Endothelial cell of umbilical vein (primary cell): ENCODE data around the gene RASIP1. TPM values are rescaled to one million over a fixed set of nuclear protein-coding genes. Genes with fewer than 3 reads are reported as not detected.

ENCODE experiments used
- BruUV-seq: library from RNA; stranded (reverse); fragments of 400-500 nt; replicated peaks from 2 replicates; lab custom pipeline; 2021; lab: Mats Ljungman, UMichigan
- CTCF ChIA-PET: fragments of 300-600, 350-600 bp; sonication (Branson Sonifier 250); formaldehyde crosslinking; loops from one replicate; lab custom pipeline; 2021; ENCODE audit warnings: antibody characterized with exemption, inconsistent platforms; lab: Charles Lee
- POLR2A ChIA-PET: fragments of 300-600, 350-600 bp; sonication (Branson Sonifier 250); formaldehyde crosslinking; loops from one replicate; lab custom pipeline; 2021; ENCODE audit warnings: antibody characterized with exemption, inconsistent platforms; lab: Charles Lee
- DNase-seq: peaks from one replicate; pipeline ENCODE4 v3.0.0-alpha.2; 2011; ENCODE audit warnings: low read depth, low spot score
- FAIRE-seq: peaks from 2 replicates; lab custom pipeline; 2011; peaks lifted over from hg19 to GRCh38; lab: Jason Lieb, UNC
- H2AFZ ChIP-seq: 2 replicates; pipeline ENCODE4 v1.6.0; 2012; ENCODE audit warnings: low read depth, low read length, control low read depth, inconsistent platforms
- H3K27ac ChIP-seq: 2 replicates; pipeline ENCODE4 v1.5.1; 2011; ENCODE audit warnings: low read depth, mild to moderate bottlenecking, control low read depth, low read length, moderate library complexity; ENCODE audit not compliant: insufficient read depth
- H3K27me3 ChIP-seq, 2 experiments: 2 replicates each; pipeline versions ENCODE4 v1.6.0 to v1.6.1; 2011; ENCODE audit warnings: low read length in 2 of 2, mixed read lengths in 1 of 2; ENCODE audit not compliant: control insufficient read depth in 2 of 2, insufficient read depth in 2 of 2
- H3K36me3 ChIP-seq, 2 experiments: 2 replicates in 1 of 2; 3 replicates in 1 of 2; pipeline ENCODE4 v1.5.1; 2011; ENCODE audit warnings: low read length in 2 of 2, mild to moderate bottlenecking in 1 of 2, moderate library complexity in 1 of 2; ENCODE audit not compliant: control insufficient read depth in 2 of 2, insufficient read depth in 2 of 2; ENCODE audit errors: extremely low read depth in 1 of 2
- H3K4me1 ChIP-seq: 3 replicates; pipeline ENCODE4 v1.5.1; 2011; ENCODE audit warnings: mild to moderate bottlenecking, low read length; ENCODE audit not compliant: control insufficient read depth, insufficient read depth; ENCODE audit errors: extremely low read depth
- H3K4me2 ChIP-seq: 2 replicates; pipeline ENCODE4 v1.6.1; 2011; ENCODE audit warnings: low read length, control low read depth, mixed read lengths; ENCODE audit not compliant: insufficient read depth
- H3K4me3 ChIP-seq, 3 experiments: fragments of 200-600 bp in 1 of 3; sonication (generic), shearing (Covaris generic) in 1 of 3; replicated peaks in 1 of 3; 2 replicates each; pipeline ENCODE4 v1.5.1; 2011 to 2016; ENCODE audit warnings: control low read depth in 3 of 3, low read length in 3 of 3, mild to moderate bottlenecking in 2 of 3, inconsistent platforms in 1 of 3, low read depth in 1 of 3, moderate library complexity in 1 of 3; ENCODE audit not compliant: insufficient read depth in 1 of 3
- H3K79me2 ChIP-seq: 2 replicates; pipeline ENCODE4 v1.6.0; 2012; ENCODE audit warnings: low read length, inconsistent platforms; ENCODE audit not compliant: control insufficient read depth, insufficient read depth
- H3K9ac ChIP-seq: replicated peaks from 2 replicates; pipeline ENCODE3; 2011; ENCODE audit warnings: low read length, control low read depth; ENCODE audit not compliant: insufficient read depth; ENCODE audit errors: extremely low read depth
- H3K9me1 ChIP-seq: replicated peaks from 3 replicates; pipeline ENCODE4 v1.6.0; 2011; ENCODE audit warnings: mild to moderate bottlenecking, low read length; ENCODE audit not compliant: control insufficient read depth, insufficient read depth; ENCODE audit errors: extremely low read depth
- H3K9me3 ChIP-seq: replicated peaks from 2 replicates; pipeline ENCODE4 v1.5.1; 2012; ENCODE audit warnings: low read length, inconsistent platforms; ENCODE audit not compliant: control insufficient read depth, insufficient read depth
- H4K20me1 ChIP-seq: replicated peaks from 2 replicates; pipeline ENCODE3; 2011; ENCODE audit warnings: mild to moderate bottlenecking, low read length; ENCODE audit not compliant: control insufficient read depth, insufficient read depth; ENCODE audit errors: extremely low read depth
- FOS ChIP-seq: IDR thresholded peaks from 2 replicates; pipeline ENCODE4 v1.6.1; 2011; ENCODE audit warnings: mild to moderate bottlenecking, low read length, moderate library complexity, borderline replicate concordance; ENCODE audit not compliant: insufficient read depth
- GATA2 ChIP-seq: IDR thresholded peaks from 2 replicates; pipeline ENCODE4 v1.7.0; 2011; ENCODE audit warnings: low read depth, mild to moderate bottlenecking, moderate library complexity, mixed read lengths, low read length; ENCODE audit not compliant: insufficient read length, insufficient read depth
- JUN ChIP-seq: IDR thresholded peaks from 2 replicates; pipeline ENCODE4 v1.6.1; 2011; ENCODE audit warnings: borderline replicate concordance, low read depth; ENCODE audit not compliant: insufficient read length, insufficient read depth
- POLR2AphosphoS5 ChIP-seq: IDR thresholded peaks from 2 replicates; pipeline ENCODE4 v1.6.1; 2012; ENCODE audit warnings: low read depth, mild to moderate bottlenecking, control low read depth, low read length, moderate library complexity; ENCODE audit not compliant: insufficient read depth
- dilution Hi-C: fragments of 300-500 bp; cut with MboI; formaldehyde crosslinking; loops from one replicate; pipeline ENCODE4 v1.15.0; 2019; ENCODE audit warnings: low sequenced_read_pairs; ENCODE audit not compliant: extremely low pct_ligation_motif_present
- intact Hi-C: fragments of 100-400 bp; cut with micrococcal nuclease; formaldehyde crosslinking; loops from one replicate; pipeline ENCODE4 v1.10.0; 2022
- polyA plus RNA-seq, 4 experiments: library from polyadenylated mRNA; depleted of rRNA in 3 of 4; stranded (reverse) in 3 of 4; unstranded in 1 of 4; fragments of >200 nt; gene quantifications; 2 replicates each; pipeline versions ENCODE4 v1.2.1 to v1.2.3, GENCODE V29; 2011 to 2012; ENCODE audit warnings: missing spikeins in 1 of 4
- total RNA-seq: library from RNA; stranded (reverse); gene quantifications from 2 replicates; pipeline ENCODE4 v1.2.3, GENCODE V29; 2021

RASIP1 gene
- total and polyA plus RNA-seq, 2 donors (not counting 3 experiments of a cell fraction or from before 2014, with no cell fraction given) = 66.2 to 82.1 TPM

DNA sequence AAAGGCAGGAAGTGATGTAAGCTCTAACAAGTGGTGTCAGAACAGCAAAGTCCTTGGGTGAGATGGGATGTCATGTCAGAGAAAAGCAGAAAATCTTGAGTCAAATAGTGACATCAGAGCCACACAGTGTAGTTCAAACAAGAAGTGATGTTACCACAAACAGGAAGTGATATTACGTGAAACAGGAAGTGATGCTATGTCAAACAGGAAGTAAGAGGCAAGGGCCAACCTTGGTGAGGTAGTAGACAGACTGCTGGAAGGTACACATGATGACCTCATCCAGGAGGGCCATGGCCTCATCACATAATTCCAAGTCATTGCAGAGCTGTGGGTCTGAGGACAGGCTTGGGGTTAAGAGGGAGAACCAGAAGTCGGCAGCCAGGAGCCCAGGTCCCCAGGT is 13.9 kb downstream of the RASIP1 start:
- POLR2A ChIA-PET = no interaction called here
- no peaks in the 10 kb centered on the region for H3K9me1 ChIP-seq
- CTCF ChIA-PET = interaction anchor here (1.0 to 2.4 kb wide), 3 partner anchors 12 to 80 kb away, joined by 3 to 11 read pairs (median 10); partner anchors contain the start of gene CA11
- TF ChIP-seq POLR2AphosphoS5 = peak; percentile 32
- no peak for TF ChIP-seq GATA2
- peak; percentile 70 for TF ChIP-seq JUN
- TF ChIP-seq FOS = peak; percentile 11
- peaks cover 4% of the 10 kb centered on the region for H3K79me2 ChIP-seq
- intact Hi-C loops = no loop called here
- no peak overlapping the region for H3K4me3 ChIP-seq
- H3K36me3 ChIP-seq = peaks cover 10 to 29% of the 10 kb centered on the region in 2 experiments
- H2AFZ ChIP-seq = no peak overlapping the region
- H3K27me3 ChIP-seq = no peaks in the 10 kb centered on the region
- FAIRE-seq (peak; percentile 94), DNase-seq (peak; percentile 50)
- no peak overlapping the region for H3K4me2 ChIP-seq
- no peak overlapping the region for H3K9ac ChIP-seq
- dilution Hi-C loops = no loop called here
- no peaks in the 10 kb centered on the region for H4K20me1 ChIP-seq
- H3K4me1 ChIP-seq = peaks cover 33% of the 10 kb centered on the region
- peak overlapping the region; percentile 97 for H3K27ac ChIP-seq
- no peaks in the 10 kb centered on the region for H3K9me3 ChIP-seq
- BruUV-seq = no TSS peak

DNA sequence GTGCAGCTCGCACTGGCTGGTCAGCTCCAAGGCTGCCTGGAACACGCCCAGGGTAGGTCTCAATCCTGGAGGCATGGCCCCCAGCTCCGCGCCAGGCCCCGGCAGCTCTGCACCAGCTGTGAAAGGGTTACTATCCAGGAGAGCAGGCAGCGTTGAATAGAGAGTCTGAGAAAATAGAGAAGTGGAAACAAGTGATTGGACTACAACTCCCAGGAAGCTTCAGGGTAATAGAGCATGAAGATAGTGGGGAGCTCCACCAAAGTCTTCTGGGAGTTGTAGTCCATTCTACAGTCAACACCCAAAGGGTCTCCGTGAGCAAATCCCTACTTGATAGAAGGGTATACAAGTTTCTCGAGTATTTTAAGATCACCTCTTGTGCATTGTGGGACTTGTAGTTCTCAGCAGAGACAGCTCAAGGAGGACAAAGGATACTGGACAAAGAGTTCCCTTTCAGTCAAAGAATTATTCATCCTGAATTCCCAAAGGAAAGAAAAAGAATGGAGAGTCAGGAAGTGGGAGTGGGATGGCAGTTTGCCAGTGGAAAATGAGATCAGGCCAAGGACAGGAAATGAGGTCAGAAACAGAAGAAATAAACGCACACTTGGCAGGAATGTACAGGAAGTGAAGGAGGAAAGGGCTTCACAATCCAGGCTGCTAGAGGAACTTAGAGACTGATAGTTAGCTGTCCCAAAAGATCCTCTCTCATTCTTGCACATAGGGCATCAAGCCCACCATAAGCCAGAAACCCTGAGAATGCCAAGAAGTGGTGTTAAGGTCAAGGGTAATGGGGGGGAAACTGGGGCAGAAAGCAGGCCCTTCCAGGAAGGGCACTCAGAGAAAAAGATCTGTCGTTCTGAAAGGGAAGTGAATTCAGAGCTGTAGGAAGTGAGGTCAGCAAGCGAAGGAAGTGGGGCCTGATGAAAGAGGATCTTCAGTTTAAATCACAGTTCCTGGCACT is 15.3 kb downstream of the RASIP1 start:
- TF ChIP-seq FOS (peak; percentile 56), GATA2 (no peak), POLR2AphosphoS5 (peak; percentile 92), JUN (peak; percentile 93)
- TSS peak; percentile 49 for BruUV-seq
- peaks cover 33% of the 10 kb centered on the region for H3K4me1 ChIP-seq
- peak; percentile 99 for FAIRE-seq
- H3K79me2 ChIP-seq = no peaks in the 10 kb centered on the region
- POLR2A ChIA-PET = interaction anchor here (0.6 to 1.7 kb wide), 8 partner anchors 9 to 106 kb away, joined by 3 to 8 read pairs (median 3); partner anchors contain the start of genes RPL18 and SPHK2
- CTCF ChIA-PET = interaction anchor here (1.0 to 2.1 kb wide), 7 partner anchors 9 to 245 kb away, joined by 3 to 30 read pairs (median 11); partner anchors contain the start of genes CA11 and RASIP1
- H3K9me1 ChIP-seq = no peaks in the 10 kb centered on the region
- peak overlapping the region; percentile 8 for H2AFZ ChIP-seq
- peak; percentile 100 for DNase-seq
- H3K27me3 ChIP-seq = no peaks in the 10 kb centered on the region
- H3K9me3 ChIP-seq = no peaks in the 10 kb centered on the region
- H3K4me2 ChIP-seq = peak overlapping the region; percentile 53
- dilution Hi-C loops = no loop called here
- peaks cover 9 to 28% of the 10 kb centered on the region in 2 experiments for H3K36me3 ChIP-seq
- H4K20me1 ChIP-seq = no peaks in the 10 kb centered on the region
- no peak overlapping the region for H3K4me3 ChIP-seq
- peak overlapping the region; percentile 67 for H3K9ac ChIP-seq
- intact Hi-C loops = loop anchor here (1.0 kb wide), 3 partner anchors 11 to 50 kb away; no protein-coding TSS in a partner anchor
- peak overlapping the region; percentile 97 for H3K27ac ChIP-seq
